DMS53 treated with DMSO at 0.1 percent for 48 hours (cell line): ENCODE data around the gene AP1B1.
"Not testable (repeated sequence)": the region's sequence is repeated elsewhere in the genome, so short reads cannot be mapped to it uniquely, and the experiment has no call there.

Source experiments
- DNase-seq: peaks from one replicate; lab custom pipeline; 2025; ENCODE audit not compliant: unreplicated experiment; lab: John Stamatoyannopoulos, UW

Gene AP1B1

DNA sequence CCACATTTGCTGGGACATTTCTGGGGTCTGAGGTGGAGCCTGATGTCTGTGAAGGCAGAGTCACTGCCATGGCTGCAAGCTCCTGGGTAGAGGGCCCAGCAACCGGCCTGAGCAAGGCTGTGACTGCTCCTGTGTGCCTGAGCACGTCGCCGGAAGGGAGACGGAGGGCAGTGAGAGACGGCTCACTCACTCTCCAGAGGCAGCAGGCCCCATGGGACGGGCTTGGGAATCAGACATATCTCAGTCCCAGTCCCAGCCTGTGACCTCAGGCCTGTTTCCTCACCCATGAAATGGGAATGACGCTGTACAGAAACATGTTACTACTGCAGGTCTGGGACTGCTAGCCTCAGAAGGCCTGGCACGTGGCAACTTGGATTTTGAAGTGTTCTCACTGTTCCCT, 36.5 kb downstream of the AP1B1 start:
- DNase-seq = no peak

DNA sequence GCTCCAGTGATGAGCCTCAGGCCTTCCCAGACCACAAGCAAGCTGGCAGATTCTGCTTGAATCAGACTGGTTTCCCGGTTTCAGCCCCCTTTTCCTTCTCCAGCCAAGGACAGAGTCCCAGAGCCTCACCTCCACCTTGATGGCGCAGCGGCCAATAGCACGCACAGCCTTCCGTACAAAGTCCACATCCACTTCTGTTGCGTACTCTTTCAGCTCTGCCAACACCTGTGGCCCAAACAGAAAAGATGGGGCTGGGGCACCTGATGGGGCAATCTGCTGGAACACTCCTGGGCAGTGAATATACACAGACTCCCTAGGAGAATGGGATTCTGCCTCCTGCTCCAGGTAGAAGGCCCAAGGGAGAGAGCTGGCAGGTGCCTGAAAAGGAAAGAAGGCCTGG, 37.3 kb downstream of the AP1B1 start:
- no peak for DNase-seq

DNA sequence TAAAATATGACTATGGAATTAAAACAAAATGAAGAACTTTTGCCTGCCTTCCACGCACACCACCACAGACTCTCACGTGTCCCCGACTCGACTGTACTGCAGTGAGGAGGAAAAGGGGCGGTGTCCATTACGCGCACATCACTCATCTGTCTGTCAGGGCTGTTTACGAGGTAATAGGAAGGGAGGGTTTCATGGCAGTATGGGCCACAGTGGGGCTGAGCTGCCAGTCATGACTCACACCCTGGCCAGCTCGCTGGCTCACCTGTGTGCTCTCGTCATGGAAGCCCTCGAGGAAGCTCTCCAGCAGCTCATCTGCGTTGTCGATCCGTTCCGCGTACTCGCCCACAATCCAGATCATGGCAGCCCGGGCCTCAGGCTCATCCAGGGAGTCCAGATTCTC, 39.4 kb downstream of the AP1B1 start:
- peak; percentile 4 for DNase-seq

DNA sequence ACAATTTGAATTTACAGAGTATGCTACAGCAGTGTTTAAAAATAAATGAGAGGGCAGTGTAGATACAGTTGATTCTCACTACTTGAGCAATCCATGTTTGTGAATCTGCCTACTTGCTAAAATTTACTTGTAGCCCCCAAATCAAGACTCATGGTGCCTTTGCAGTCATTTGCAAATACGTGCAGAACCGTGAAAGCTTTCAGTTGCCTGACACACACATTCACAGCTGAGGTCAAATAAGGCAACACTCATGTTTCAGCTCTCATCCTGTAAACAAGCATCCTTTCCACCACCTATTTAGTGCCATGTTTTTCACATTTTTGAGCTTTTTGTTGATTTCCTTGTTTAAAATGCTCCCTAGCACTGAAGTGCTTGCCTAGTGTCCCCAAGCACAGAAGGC, 40.3 kb downstream of the AP1B1 start:
- DNase-seq = no peak

DNA sequence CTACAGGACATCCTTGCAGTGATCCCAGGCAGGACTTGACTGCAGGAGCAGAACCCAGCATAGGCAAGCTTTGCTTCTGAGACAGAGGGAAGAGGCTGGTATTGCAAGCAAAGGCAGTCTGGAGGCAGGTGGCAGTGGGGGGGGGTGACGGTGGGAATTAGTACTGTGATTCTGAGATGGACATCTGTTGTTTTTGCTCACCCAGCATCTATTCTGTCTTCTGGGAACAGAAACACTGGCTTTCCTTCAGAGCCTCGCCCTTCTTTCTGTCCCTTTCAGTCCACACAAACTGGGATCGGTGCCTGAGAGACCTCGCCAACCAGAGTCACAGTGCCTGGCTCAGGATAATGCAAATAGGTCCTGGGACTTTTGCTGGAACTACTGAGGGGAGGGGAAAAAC, 41.7 kb downstream of the AP1B1 start:
- DNase-seq = no peak

DNA sequence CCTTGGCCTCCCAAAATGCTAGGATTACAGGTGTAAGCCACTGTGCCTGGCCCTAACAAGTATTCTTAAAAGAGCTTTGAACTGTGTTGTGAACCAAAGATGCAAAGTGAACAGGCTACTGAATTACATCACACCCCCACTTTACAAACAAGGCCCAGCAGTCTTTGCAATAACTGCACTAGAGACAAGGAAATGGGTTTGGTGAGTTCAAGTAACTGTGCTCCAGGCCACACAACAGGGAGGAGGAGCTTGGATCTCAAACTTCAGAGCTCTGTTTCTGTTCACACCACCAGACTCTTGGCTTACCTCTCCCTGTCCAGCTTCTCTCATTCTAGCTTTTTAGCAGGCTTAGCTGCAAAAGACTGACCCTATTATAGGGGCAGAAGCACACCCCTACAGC, 42.4 kb downstream of the AP1B1 start:
- DNase-seq = no peak

DNA sequence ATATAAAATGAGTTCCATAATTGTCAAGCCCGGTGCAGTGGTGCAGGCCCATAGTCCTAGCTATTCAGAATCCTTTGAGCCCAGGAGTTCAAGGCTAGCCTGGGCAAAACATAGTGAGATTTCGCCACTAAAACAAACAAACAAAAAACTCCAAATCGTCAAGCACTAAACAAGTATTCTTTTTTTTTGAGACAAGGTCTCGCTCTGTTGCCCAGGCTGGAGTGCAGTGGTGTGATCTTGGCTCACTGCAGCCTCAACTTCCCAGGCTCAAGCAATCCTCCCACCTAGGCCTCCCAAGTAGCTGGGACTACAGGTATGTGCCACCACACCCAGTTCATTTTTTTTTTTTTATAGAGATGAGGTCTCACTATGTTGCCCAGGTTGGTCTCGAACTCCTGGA, 43.5 kb downstream of the AP1B1 start:
- DNase-seq = not testable (repeated sequence)

DNA sequence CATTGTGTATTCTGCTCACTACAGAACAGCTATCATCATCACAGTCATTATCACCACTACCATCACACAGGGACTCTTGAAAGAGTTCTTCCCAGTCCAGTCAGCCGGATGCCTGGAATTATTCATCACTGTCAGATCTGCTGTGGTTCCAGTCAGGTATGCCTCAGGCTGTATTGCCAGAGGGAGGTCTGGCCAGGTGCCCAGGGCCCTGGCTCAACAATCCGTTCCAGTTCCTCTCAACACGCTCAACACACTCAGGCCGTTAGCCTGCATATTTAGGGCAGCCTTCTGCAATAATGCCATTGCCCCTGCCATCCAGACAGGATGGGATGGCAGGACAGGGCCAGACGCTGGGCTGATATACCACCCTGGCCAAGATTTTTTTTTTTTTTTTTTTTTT, 44.2 kb downstream of the AP1B1 start:
- DNase-seq = no peak

DNA sequence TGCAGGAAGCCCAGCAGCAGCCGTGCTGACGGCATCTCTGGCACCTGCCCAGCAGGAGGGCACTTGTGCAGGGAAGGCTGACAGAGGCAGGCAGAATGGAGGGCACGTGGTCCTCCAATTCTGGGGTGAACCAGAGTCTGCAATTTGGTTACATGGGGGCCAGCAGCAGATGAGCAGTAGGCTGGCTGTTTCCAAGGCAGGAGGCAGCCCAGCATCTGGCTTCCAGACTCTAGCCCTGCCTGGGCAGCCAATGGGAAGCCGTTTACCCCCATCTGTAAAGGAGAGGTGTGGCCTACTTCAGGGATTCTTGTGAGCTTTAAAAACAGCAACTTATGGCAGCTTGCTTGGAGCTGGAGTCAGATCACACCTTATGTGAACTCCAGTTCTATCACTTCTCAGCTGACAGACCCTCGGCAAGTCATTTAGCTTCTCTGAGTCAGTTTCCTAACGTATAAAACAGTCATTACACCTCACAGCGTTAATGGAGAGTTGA, 45.0 kb downstream of the AP1B1 start:
- DNase-seq = no peak

DNA sequence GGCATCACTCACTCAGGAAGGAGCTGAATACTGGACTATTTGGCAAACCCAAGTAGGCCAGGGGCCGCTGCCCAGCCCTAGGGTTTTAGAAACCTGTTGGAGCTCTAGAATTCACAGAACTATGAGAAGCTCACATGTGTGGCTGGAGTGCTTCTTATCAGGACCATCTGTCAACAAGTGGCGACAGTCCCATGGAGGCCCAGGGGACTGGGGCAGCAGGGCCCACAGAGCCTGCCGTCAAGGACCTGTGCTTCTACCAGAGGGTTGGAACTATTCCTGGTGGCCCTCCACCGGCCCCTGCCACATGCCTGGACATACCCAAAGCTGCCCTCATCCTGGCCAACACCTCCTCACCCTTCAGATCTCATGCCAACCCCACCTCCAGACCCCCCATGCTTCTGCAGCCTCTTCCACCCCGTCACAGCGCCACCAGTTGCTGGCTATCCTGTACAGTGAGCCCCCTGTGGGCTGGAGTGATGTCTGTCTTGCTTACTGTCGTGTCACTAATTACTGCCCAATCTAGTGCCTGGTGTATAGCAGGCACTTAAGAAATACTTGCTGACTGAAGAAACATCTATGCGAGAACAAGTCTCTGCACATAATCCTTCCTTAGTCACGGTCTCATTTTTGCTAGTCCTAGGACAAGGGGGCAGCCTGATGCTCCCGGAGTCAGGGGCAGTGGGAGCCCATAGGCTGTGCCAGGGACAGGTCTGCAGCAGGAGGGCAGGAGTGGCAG, 45.6 kb downstream of the AP1B1 start:
- no peak for DNase-seq

DNA sequence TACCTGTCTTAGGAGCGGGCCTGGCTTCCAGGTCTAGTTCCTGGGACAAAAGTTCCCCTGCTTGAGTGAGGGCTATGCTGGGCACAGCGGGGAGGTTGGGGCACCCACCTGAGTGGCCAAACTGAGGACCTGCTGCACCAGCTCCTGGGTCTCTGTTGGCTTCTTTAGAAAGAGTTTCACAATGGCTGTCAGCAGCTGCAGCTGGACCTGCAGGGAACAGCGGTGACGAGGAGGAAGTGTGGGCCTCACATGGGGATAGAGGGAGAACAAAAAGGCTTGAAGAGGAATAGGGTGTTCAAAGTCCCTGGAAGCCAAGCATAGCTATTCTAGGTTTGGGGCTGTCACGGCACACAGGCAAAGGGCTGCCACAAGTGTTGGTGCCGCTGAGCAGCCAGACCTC, 46.2 kb downstream of the AP1B1 start:
- no peak for DNase-seq

DNA sequence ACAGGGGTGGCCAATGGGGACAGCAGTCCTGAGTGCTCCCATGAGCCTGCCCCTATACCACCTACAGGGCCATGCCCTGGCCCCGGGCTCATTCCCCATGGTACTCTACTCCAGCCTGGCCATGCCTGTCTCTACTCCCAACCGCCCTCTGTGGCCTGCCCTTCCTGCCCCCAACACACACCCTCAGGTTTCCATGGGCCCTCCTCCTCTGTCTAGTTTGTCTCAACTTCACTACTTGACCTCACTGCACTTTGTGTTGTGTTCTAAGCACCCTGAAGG, 46.6 kb downstream of the AP1B1 start:
- DNase-seq = no peak

DNA sequence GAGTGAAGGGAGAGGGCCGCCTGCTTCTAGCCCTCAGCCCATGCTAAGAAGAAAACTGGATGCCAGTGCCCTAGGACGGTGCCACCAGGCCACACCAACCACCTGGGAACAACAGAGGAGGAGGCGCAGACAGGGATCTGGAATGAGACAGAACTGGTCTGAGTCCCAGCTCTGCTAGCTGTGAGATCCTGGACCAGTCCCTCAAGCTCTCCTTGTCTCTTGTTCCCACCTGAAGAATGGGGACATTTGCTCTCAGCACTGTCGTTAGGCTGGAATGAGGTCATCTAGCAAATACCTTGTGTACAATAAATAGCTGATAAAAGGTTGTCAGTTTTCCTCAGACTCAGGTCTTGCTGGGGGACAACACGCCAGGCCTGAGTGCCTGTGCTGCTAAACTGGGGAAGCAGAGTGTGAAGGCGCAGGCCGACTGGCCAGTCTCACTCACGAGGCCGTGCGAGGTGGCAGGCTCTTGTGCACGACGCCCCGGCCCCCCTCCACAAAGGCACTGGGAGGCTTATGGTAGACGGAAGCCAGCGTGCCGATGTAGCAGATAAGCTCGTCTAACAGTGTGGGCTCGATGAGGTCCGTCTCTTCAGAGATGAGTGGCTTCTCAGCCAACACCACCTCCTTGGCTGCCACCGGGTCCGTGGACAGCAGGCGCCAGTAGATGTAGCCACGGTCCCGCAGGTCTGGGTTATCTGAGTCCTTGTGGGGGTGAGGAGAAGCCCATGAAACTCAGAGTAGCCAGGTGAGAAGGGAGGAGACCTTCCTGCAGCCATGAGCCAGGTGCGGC, 47.1 kb downstream of the AP1B1 start:
- no peak for DNase-seq

DNA sequence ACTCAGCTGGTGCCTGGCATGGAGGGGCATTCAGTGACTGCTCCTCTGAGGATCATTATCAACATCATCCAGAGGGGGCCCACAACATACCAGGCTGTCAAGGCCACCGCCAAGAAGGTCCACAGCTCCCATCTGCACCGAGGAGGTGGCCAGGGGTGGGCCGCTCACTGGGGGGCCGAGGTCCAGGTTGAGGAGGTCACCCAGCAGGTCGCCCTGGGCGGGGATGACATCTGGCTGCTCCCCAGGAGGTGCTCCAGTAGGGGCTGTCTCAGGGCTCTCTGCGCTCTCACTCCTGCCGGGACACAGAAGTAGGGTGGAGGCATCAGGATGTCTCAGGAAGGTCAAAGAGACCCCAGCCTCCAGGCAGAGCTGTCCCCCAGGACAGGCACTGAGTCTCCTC, 47.8 kb downstream of the AP1B1 start:
- no peak for DNase-seq

DNA sequence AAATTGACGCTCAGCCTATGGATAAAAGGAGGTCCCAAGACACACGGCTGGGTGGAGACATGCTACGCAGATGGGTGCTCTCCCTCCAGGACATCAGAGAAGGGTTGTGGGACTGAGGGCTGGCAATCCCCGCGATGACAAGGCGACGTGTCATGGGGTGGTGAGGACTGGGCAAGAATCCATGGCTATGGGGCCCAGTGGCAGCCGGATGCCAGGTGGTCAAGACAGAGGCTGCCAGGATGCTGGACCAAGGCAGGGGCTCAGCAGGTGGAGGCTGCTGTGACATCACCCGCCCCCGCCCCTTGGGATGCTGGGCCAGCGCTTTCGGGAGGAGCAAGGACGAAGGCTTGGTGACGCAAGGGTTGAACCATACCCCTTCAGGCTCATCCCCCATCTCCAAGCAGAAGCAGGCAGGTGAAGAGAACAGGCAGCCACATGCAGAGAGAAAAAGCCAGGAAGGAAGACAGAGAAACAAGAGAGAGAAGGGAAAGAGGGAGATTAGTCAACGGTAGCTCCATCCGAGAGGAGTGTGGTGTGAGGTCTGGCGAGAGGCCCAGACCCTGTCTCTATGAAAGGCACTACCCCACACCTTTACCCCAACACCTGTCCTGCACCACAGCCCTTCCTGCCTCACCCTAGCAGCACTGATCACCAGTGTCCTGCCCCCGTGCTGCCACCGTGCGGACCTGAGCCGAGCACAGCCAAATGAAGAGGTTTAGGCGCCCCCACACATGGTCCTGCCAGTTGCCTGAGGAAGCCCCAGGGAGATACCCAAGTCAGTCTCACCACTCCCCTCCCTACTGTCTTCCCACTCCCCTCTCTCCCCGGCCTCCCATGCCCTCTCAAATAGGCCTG, 48.8 kb downstream of the AP1B1 start:
- DNase-seq = no peak

DNA sequence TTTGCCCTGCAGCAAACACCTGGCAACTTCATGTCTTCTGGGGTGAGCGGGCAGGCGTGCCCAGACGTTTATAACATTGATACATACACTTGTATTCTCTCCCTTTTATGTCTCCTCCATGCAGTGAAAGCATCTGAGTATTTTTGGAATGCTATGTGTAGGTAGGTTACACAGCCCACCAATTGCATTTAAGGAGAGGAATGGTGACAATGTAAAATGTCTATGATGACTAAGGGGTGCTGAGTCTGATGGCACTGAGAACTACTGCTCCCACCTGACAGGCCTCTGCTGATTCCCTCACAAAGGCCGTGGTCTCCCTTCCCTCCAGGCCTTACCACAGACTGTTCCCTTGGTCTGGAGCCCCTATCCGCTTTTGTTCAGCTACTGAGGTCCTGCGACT, 50.0 kb downstream of the AP1B1 start:
- no peak for DNase-seq

DNA sequence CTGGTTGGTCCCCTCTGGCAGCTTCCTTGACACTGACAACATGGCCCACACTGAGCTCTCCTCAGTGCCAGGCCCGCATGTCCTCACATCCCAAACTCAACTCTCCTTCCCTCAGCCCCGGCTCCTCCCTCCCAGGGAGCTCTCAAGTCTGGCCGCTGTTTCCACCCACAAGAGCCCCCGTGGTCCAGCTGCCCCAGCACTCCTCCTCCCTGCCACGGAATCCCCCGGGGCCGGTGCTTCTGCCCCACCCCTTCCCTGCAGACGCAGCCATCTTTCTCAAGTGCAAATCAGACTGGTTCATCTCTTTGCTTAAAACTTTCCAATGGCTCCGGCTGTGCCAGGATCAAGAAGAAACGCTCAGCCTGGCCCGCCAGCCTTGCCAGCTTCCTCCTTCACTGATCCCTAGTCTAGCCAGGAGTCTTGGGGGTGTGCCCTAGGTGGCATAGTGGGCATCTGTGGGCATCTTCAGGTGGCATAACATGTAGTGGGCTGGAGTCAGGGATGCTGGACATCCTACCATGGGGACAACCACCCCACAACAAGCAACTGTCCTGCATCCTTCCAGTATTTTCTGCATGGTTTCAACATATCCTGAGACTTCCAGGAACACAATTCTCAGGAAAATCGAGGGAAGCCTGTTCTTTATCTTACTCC, 50.6 kb downstream of the AP1B1 start:
- no peak for DNase-seq

DNA sequence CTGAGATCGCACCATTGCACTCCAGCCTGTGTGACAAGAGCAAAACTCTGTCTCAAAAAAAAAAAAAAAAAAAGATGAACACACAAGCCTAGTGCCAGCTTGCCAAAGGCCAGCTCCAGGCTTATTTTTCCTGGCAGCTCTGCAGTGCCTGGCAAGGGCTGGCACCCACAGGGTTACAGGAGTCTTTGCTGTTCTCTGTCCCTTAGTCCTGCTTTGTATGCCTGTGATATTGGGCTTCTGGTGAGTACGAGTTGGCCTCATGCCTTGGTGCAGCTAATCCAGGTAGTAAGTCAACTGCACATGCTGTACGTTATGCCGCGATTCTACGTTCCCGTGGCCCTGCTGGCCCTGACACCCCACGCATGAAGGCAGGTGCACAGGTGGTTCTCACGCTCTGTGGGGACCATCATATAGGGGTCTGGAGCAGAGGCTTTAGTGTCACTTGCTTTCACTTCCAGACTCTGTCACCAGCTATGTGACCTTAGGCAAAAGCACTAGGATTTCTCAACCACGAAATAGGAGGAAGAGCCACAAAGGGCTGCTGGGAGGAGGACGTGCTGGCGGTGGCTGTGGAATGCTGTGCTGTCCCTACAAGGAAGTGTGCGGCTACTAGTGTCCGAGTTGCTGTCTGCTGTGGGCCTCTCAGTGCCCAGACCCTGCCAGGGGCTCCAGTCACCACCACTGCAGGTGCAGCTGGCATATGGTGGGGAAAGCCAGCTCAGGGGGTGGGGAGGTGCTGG, 51.4 kb downstream of the AP1B1 start:
- DNase-seq = no peak

DNA sequence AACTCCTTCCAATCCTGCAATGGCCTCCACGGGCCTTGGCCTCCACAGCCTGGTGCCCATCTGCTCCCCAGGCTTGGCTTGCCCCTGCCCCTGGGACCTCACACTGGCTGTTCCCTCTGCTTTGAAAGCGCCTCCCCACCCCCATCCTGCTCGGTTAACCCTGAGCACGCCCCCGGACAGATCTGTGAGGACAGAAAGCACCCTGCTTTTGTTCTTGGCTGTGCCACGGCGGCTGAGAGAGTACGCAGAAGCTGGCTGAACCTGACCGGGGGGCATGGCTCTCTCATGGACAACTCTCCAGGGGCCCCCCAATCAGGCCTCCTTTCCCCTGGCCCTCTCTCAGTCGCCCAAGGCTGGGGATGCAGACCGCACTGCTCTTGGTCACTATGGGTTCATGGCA, 52.7 kb downstream of the AP1B1 start:
- DNase-seq = no peak

DNA sequence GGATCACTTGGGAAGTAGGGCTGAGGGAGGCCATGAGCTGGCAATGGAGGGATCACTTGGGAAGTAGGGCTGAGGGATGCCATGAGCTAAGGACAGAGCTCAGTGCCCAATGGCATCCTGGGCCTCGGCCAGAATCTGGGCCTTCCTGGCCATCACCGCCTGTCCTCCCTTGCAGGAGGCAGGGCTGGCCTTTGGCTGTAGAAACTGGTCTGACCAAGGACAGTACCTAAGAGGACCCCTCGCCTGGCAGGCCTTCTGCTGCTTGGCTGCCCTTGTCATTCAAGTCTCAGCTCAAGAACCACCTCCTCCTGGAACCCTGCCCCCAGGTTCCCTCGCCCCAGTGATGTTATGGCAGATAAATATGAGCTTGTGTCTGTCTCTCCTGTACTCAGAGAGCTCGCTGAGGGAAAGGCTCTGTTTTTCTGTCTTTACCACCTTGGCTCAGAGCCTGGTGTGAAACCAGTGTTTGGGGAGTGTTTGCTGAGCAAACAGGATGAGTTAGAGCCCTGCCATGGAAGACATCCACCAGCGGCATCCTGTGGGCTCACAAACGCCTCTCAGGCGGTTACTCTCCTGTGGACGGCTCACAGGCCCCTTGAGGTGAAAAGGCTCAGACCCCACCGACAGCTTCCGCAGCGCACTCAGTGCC, 53.5 kb downstream of the AP1B1 start:
- no peak for DNase-seq
